HL-60 (cell line): Measurements from ENCODE around the gene CRYBG2.

Source experiments
- CTCF ChIP-seq: IDR thresholded peaks from one replicate; pipeline ENCODE4 v1.5.1; 2011; ENCODE audit warnings: low read length, control low read depth, inconsistent platforms; ENCODE audit not compliant: insufficient read depth
- GABPA ChIP-seq: IDR thresholded peaks from 2 replicates; pipeline ENCODE4 v1.6.1; 2012; ENCODE audit warnings: low read depth
- POLR2AphosphoS5 ChIP-seq: IDR thresholded peaks from 2 replicates; pipeline ENCODE4 v1.6.1; 2012; ENCODE audit warnings: low read depth
- REST ChIP-seq: IDR thresholded peaks from 2 replicates; pipeline ENCODE4 v1.6.1; 2012; ENCODE audit warnings: low read depth; ENCODE audit not compliant: insufficient replicate concordance
- SPI1 ChIP-seq: IDR thresholded peaks from 2 replicates; pipeline ENCODE4 v1.6.1; 2012; ENCODE audit warnings: low read depth, mild to moderate bottlenecking, borderline replicate concordance

GRCh38 chr1:26290882-26291261 lies 63.1 kb downstream of the CRYBG2 start:
- no peak for TF ChIP-seq CTCF
- no peak for TF ChIP-seq POLR2AphosphoS5
- TF ChIP-seq GABPA = no peak
- TF ChIP-seq REST = no peak
- no peak for TF ChIP-seq SPI1
